ENCODE data around the gene ST7. TPM values are rescaled to one million over a fixed set of nuclear protein-coding genes. Genes with fewer than 3 reads are reported as not detected.

Gene ST7
- total RNA-seq, 1 donor = 19.9 TPM

GRCh38 chr7:117205873-117206272 is 252.6 kb downstream of the ST7 start:
- H3K9me3 ChIP-seq (ENCODE audit: low read depth, low read length) = no peaks in the 10 kb centered on the region
- H3K4me2 ChIP-seq (ENCODE audit: insufficient read depth, low read length) = no peak overlapping the region
- no peaks in the 10 kb centered on the region for H3K27me3 ChIP-seq (ENCODE audit: insufficient read depth, low read length)
- H3K4me3 ChIP-seq (ENCODE audit: insufficient read depth, low read length) = no peak overlapping the region
- H3K79me2 ChIP-seq (ENCODE audit: insufficient read depth, low read length) = no peaks in the 10 kb centered on the region
- no peak overlapping the region for H3K27ac ChIP-seq (ENCODE audit: low read depth, low read length)
- no peak overlapping the region for H2AFZ ChIP-seq (ENCODE audit: low read length)
- no peak for TF ChIP-seq CTCF (IDR thresholded peaks at IDR 0.05; ENCODE audit: extremely low read depth, low read depth, low read length)
- no peak for DNase-seq (ENCODE audit: insufficient read length, low spot score, missing footprints)
- H4K20me1 ChIP-seq (ENCODE audit: insufficient read depth, low read length) = no peaks in the 10 kb centered on the region
- H3K36me3 ChIP-seq (ENCODE audit: insufficient read depth, low read length) = no peaks in the 10 kb centered on the region
- no peaks in the 10 kb centered on the region for H3K4me1 ChIP-seq (ENCODE audit: insufficient read depth, low read length)

- peaks cover 2% of the 10 kb centered on the region for H3K4me1 ChIP-seq (ENCODE audit: insufficient read depth, low read length)
- H3K9me3 ChIP-seq (ENCODE audit: low read depth, low read length) = no peaks in the 10 kb centered on the region
- H3K4me3 ChIP-seq (ENCODE audit: insufficient read depth, low read length) = no peak overlapping the region
- H3K36me3 ChIP-seq (ENCODE audit: insufficient read depth, low read length) = no peaks in the 10 kb centered on the region
- H2AFZ ChIP-seq (ENCODE audit: low read length) = no peak overlapping the region
- H3K27ac ChIP-seq (ENCODE audit: low read depth, low read length) = no peak overlapping the region
- no peaks in the 10 kb centered on the region for H3K79me2 ChIP-seq (ENCODE audit: insufficient read depth, low read length)
- H3K27me3 ChIP-seq (ENCODE audit: insufficient read depth, low read length) = no peaks in the 10 kb centered on the region
- no peak for TF ChIP-seq CTCF (IDR thresholded peaks at IDR 0.05; ENCODE audit: extremely low read depth, low read depth, low read length)
- no peak overlapping the region for H3K4me2 ChIP-seq (ENCODE audit: insufficient read depth, low read length)
- DNase-seq (ENCODE audit: insufficient read length, low spot score, missing footprints) = no peak
- no peaks in the 10 kb centered on the region for H4K20me1 ChIP-seq (ENCODE audit: insufficient read depth, low read length)
Observed at GRCh38 chr7:117208257-117208656, 255.0 kb downstream of the ST7 start.

GRCh38 chr7:117210397-117210796 is 257.1 kb downstream of the ST7 start:
- Histone ChIP-seq H4K20me1 (ENCODE audit: insufficient read depth, low read length) (no peaks in the 10 kb centered on the region), H3K27me3 (ENCODE audit: insufficient read depth, low read length) (no peaks in the 10 kb centered on the region), H3K79me2 (ENCODE audit: insufficient read depth, low read length) (no peaks in the 10 kb centered on the region), H3K4me1 (ENCODE audit: insufficient read depth, low read length) (peaks cover 8% of the 10 kb centered on the region), H3K4me3 (ENCODE audit: insufficient read depth, low read length) (no peak overlapping the region), H3K27ac (ENCODE audit: low read depth, low read length) (no peak overlapping the region), H3K9me3 (ENCODE audit: low read depth, low read length) (no peaks in the 10 kb centered on the region), H2AFZ (ENCODE audit: low read length) (no peak overlapping the region), H3K4me2 (ENCODE audit: insufficient read depth, low read length) (no peak overlapping the region), H3K36me3 (ENCODE audit: insufficient read depth, low read length) (no peaks in the 10 kb centered on the region)
- no peak for TF ChIP-seq CTCF (IDR thresholded peaks at IDR 0.05; ENCODE audit: extremely low read depth, low read depth, low read length)
- DNase-seq (ENCODE audit: insufficient read length, low spot score, missing footprints) = no peak

- Histone ChIP-seq H3K4me3 (ENCODE audit: insufficient read depth, low read length) (no peak overlapping the region), H3K79me2 (ENCODE audit: insufficient read depth, low read length) (no peaks in the 10 kb centered on the region), H3K27me3 (ENCODE audit: insufficient read depth, low read length) (no peaks in the 10 kb centered on the region), H3K36me3 (ENCODE audit: insufficient read depth, low read length) (no peaks in the 10 kb centered on the region), H2AFZ (ENCODE audit: low read length) (no peak overlapping the region), H3K4me1 (ENCODE audit: insufficient read depth, low read length) (peaks cover 8% of the 10 kb centered on the region), H3K27ac (ENCODE audit: low read depth, low read length) (no peak overlapping the region), H3K9me3 (ENCODE audit: low read depth, low read length) (no peaks in the 10 kb centered on the region), H3K4me2 (ENCODE audit: insufficient read depth, low read length) (no peak overlapping the region), H4K20me1 (ENCODE audit: insufficient read depth, low read length) (no peaks in the 10 kb centered on the region)
- no peak for TF ChIP-seq CTCF (IDR thresholded peaks at IDR 0.05; ENCODE audit: extremely low read depth, low read depth, low read length)
- DNase-seq (ENCODE audit: insufficient read length, low spot score, missing footprints) = no peak
Observed at GRCh38 chr7:117210908-117211307, 257.6 kb downstream of the ST7 start.

All from osteoblast (primary cell).